ENCODE results near the gene AXIN1.

The AXIN1 gene

DNA sequence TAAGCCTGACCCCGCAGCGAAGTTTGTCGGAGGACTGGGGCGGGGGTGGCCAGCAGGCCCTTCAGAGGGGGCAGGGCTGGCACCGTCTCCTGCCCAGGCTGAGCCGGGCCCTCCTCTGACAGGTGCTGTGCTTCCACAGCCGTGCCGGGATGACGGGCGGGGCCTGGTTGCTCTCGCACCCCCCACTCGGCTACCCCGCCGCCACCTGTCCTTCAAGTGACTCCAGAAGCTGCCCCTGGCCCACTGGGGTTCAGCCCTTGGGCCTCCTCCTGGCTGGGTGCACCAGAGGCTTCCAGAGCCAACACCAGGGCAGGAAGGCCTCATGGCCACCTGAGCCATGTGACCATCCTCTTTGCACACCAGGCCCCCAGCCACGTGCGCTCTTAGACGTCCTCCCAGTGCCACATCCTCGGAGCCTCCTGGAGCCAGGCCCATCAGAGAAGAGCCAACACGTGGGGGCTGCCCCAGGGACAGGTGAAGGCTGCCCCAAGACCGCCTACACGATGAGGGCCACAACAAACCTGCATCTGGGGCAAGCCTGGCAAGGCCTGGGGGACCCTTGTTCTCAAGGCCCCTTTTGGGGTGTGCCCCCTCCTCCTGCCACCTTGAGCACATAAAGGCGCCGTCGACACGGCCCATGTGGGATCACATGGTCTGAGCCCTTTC, 62.4 kb downstream of the AXIN1 start:
- Histone ChIP-seq H3K36me3 (ENCODE audit: control insufficient read depth in 1 of 2, insufficient read depth in 2 of 2, low read length in 2 of 2) (peaks cover 5 to 57% of the 10 kb centered on the region in 2 donors), H3K27me3 (ENCODE audit: control insufficient read depth in 1 of 2, insufficient read depth in 2 of 2, low read length in 2 of 2) (no peaks in the 10 kb centered on the region), H3K4me1 (ENCODE audit: control insufficient read depth in 1 of 2, insufficient read depth in 2 of 2, low read length in 2 of 2) (no peaks in the 10 kb centered on the region), H3K9ac (ENCODE audit: low read depth in 1 of 2, low read length in 2 of 2) (no peak overlapping the region), H3K4me3 (ENCODE audit: low read depth in 1 of 2, low read length in 2 of 2) (no peak overlapping the region), H3K27ac (ENCODE audit: low read depth, low read length) (no peak overlapping the region), H3K9me3 (ENCODE audit: control insufficient read depth in 1 of 2, low read length in 2 of 2) (no peaks in the 10 kb centered on the region)

DNA sequence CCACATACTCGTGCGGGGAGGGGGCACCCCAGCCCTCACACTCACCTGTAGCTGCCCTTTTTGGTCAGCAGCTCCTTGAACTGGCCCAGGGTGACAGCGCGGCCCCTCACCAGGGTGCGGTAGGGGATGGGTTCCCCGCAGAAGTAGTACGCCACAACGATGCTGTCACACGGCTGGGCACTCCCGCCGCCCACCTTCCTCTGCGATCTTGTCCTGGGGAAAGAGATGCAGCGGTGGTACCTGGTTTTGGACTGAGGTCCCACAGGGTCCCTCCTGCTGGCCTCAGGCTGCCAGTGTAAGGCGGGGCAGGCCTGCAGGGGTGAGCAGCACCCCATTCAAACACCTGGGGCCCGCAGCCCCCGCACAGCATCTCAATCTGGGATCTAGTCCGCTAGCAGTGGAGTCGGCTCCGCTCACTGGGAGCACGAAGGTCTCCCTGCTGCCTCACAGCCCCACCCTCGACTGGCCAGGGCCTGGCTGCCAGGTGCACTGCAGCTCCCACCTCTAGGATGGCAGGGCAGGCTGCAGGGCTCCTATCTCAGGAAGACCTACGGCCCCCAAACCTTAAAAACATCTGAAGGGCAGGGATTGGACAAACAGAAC, 63.0 kb downstream of the AXIN1 start:
- Histone ChIP-seq H3K9ac (ENCODE audit: low read depth in 1 of 2, low read length in 2 of 2) (no peak overlapping the region), H3K4me1 (ENCODE audit: control insufficient read depth in 1 of 2, insufficient read depth in 2 of 2, low read length in 2 of 2) (no peaks in the 10 kb centered on the region), H3K27ac (ENCODE audit: low read depth, low read length) (no peak overlapping the region), H3K4me3 (ENCODE audit: low read depth in 1 of 2, low read length in 2 of 2) (no peak overlapping the region), H3K9me3 (ENCODE audit: control insufficient read depth in 1 of 2, low read length in 2 of 2) (no peaks in the 10 kb centered on the region), H3K27me3 (ENCODE audit: control insufficient read depth in 1 of 2, insufficient read depth in 2 of 2, low read length in 2 of 2) (no peaks in the 10 kb centered on the region), H3K36me3 (ENCODE audit: control insufficient read depth in 1 of 2, insufficient read depth in 2 of 2, low read length in 2 of 2) (peaks cover 5 to 57% of the 10 kb centered on the region in 2 donors)

DNA sequence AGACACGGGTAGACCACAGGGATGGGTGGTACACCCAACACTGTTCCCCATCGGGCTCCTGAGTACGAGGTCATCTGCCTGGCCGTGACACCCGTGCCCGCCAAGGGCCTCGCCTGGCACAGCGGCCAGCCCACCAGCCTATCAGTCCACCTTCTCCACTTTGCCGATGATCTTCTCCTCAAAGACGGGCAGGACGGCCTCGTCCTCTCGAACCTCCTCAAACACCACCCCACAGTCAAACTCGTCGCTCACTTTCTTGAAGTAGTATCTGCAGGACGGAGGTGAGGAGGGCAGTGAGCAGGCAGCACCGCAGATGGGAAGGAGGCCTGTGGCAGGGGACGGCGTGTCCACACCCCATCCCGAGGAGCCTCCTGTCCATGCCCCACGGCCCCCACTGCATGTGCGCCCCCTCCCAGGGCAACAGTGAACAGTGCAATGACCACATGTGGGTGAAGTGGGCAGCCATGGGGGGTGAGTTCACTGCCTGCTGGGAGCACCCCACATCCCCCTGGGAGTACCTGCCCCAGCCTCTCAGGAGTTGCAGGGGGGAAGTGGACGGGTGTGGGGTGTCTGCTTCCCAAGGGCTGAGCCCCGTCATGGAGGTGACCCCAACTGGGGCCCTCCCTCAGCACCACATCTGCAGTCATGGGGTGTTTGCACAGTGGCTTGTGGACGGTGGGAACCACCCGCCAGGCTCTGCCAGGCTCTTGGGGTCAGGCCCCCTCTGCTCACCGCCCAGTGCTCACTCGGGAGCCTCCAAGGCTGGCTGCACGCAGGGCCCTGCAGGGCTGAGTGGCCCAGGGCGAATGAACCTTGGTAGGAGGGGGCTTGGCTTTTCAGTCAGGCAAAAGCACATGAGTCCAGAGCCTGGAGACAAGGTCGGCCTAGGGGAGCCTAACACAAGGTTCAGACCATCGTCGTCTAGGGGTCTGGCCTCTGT, 64.3 kb downstream of the AXIN1 start:
- H3K4me1 ChIP-seq (ENCODE audit: control insufficient read depth in 1 of 2, insufficient read depth in 2 of 2, low read length in 2 of 2): no peaks in the 10 kb centered on the region
- no peaks in the 10 kb centered on the region for H3K9me3 ChIP-seq (ENCODE audit: control insufficient read depth in 1 of 2, low read length in 2 of 2)
- no peak overlapping the region for H3K27ac ChIP-seq (ENCODE audit: low read depth, low read length)
- H3K9ac ChIP-seq (ENCODE audit: low read depth in 1 of 2, low read length in 2 of 2): no peak overlapping the region
- H3K27me3 ChIP-seq (ENCODE audit: control insufficient read depth in 1 of 2, insufficient read depth in 2 of 2, low read length in 2 of 2): no peaks in the 10 kb centered on the region
- no peak overlapping the region for H3K4me3 ChIP-seq (ENCODE audit: low read depth in 1 of 2, low read length in 2 of 2)
- H3K36me3 ChIP-seq (ENCODE audit: control insufficient read depth in 1 of 2, insufficient read depth in 2 of 2, low read length in 2 of 2): peaks cover 5 to 49% of the 10 kb centered on the region in 2 donors

DNA sequence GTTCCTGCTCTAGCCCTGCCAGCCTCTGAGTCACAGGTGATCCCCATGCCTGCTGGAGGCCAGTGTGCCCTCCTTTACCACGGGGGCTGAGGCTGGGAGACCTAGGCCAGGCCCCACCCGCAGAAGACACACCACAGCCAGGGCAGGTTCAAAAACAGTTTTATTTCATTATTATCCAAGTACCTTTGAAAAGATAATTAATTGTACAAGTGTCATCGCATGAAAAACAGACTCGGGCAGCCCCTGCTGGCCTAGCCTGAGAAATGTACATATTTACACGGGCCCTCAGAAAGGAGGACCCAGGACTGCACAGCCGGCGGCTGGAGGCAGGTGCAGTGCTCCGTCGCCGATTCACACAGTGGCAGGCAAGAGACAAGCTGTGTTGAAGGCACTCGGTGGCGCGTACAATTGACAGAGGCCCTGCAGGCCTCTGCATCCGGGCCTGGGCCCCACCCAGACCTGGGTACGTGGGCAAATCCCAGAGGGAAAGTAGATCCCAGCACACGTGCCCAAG, 65.2 kb downstream of the AXIN1 start:
- no peak overlapping the region for H3K27ac ChIP-seq (ENCODE audit: low read depth, low read length)
- peaks cover 5 to 40% of the 10 kb centered on the region in 2 donors for H3K36me3 ChIP-seq (ENCODE audit: control insufficient read depth in 1 of 2, insufficient read depth in 2 of 2, low read length in 2 of 2)
- H3K9ac ChIP-seq (ENCODE audit: low read depth in 1 of 2, low read length in 2 of 2): no peak overlapping the region
- no peaks in the 10 kb centered on the region for H3K4me1 ChIP-seq (ENCODE audit: control insufficient read depth in 1 of 2, insufficient read depth in 2 of 2, low read length in 2 of 2)
- no peak overlapping the region for H3K4me3 ChIP-seq (ENCODE audit: low read depth in 1 of 2, low read length in 2 of 2)
- H3K27me3 ChIP-seq (ENCODE audit: control insufficient read depth in 1 of 2, insufficient read depth in 2 of 2, low read length in 2 of 2): no peaks in the 10 kb centered on the region
- no peaks in the 10 kb centered on the region for H3K9me3 ChIP-seq (ENCODE audit: control insufficient read depth in 1 of 2, low read length in 2 of 2)

DNA sequence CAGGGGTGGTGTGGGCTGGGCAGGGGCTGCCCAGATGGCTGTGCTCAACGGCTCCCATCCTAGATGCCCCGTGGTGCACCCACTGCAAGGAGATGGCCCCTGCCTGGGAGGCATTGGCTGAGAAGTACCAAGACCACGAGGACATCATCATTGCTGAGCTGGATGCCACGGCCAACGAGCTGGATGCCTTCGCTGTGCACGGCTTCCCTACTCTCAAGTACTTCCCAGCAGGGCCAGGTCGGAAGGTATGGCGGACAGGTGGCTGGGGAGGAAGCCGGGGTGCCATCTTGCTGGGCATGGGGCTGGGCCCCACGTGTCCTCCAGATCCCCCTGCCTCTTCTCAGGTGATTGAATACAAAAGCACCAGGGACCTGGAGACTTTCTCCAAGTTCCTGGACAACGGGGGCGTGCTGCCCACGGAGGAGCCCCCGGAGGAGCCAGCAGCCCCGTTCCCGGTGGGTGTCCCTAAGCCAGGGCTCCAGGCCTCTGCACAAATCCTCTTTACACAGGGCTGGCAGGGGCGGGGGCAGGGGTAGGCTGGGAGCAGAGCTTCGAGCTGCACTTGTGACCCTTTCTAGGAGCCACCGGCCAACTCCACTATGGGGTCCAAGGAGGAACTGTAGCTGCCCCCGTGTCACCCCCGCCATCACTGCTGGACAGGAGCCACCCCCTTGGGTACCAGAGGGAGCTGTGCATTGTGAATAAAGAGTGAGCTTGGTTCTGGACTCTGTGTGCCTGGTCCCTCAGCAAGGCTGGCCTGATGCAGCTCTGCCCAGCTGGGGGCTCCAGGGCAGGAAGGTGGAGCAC, 65.8 kb downstream of the AXIN1 start:
- H3K4me3 ChIP-seq (ENCODE audit: low read depth in 1 of 2, low read length in 2 of 2): no peak overlapping the region
- H3K9me3 ChIP-seq (ENCODE audit: control insufficient read depth in 1 of 2, low read length in 2 of 2): no peaks in the 10 kb centered on the region
- H3K9ac ChIP-seq (ENCODE audit: low read depth in 1 of 2, low read length in 2 of 2): no peak overlapping the region
- H3K4me1 ChIP-seq (ENCODE audit: control insufficient read depth in 1 of 2, insufficient read depth in 2 of 2, low read length in 2 of 2): no peaks in the 10 kb centered on the region
- no peak overlapping the region for H3K27ac ChIP-seq (ENCODE audit: low read depth, low read length)
- H3K27me3 ChIP-seq (ENCODE audit: control insufficient read depth in 1 of 2, insufficient read depth in 2 of 2, low read length in 2 of 2): peaks cover 0 to 5% of the 10 kb centered on the region in 2 donors
- peaks cover 5 to 34% of the 10 kb centered on the region in 2 donors for H3K36me3 ChIP-seq (ENCODE audit: control insufficient read depth in 1 of 2, insufficient read depth in 2 of 2, low read length in 2 of 2)

DNA sequence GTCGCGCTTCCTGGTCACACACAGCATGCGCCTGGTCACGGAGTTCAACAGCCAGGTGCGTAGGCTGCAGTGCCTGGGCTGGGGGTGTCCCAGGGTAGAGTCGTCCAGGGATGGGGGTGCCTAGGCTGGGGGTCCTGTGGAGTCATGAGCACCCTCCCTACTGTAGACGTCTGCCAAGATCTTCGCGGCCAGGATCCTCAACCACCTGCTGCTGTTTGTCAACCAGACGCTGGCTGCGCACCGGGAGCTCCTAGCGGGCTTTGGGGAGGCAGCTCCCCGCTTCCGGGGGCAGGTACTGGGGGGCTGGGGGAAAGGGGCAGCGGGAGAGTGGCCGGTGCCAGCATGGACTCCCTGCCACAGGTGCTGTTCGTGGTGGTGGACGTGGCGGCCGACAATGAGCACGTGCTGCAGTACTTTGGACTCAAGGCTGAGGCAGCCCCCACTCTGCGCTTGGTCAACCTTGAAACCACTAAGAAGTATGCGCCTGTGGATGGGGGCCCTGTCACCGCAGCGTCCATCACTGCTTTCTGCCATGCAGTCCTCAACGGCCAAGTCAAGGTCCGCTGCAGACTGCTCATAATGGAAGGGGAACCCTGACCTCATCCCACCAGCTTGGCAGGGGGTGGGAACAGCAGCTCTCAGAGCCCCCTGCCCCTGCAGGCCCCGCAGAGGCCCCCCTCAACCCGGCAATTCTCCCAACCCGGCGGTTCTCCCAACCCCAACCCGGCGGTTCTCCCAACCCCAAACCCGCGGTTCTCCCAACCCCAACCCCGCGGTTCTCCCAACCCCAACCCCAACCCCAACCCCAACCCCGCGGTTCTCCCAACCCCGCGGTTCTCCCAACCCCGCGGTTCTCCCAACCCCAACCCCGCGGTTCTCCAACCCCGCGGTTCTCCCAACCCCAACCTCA, 67.1 kb downstream of the AXIN1 start:
- no peaks in the 10 kb centered on the region for H3K9me3 ChIP-seq (ENCODE audit: control insufficient read depth in 1 of 2, low read length in 2 of 2)
- no peak overlapping the region for H3K4me3 ChIP-seq (ENCODE audit: low read depth in 1 of 2, low read length in 2 of 2)
- no peak overlapping the region for H3K27ac ChIP-seq (ENCODE audit: low read depth, low read length)
- H3K27me3 ChIP-seq (ENCODE audit: control insufficient read depth in 1 of 2, insufficient read depth in 2 of 2, low read length in 2 of 2): peaks cover 5 to 6% of the 10 kb centered on the region in 2 donors
- peaks cover 0 to 21% of the 10 kb centered on the region in 2 donors for H3K36me3 ChIP-seq (ENCODE audit: control insufficient read depth in 1 of 2, insufficient read depth in 2 of 2, low read length in 2 of 2)
- no peak overlapping the region for H3K9ac ChIP-seq (ENCODE audit: low read depth in 1 of 2, low read length in 2 of 2)
- H3K4me1 ChIP-seq (ENCODE audit: control insufficient read depth in 1 of 2, insufficient read depth in 2 of 2, low read length in 2 of 2): no peaks in the 10 kb centered on the region

DNA sequence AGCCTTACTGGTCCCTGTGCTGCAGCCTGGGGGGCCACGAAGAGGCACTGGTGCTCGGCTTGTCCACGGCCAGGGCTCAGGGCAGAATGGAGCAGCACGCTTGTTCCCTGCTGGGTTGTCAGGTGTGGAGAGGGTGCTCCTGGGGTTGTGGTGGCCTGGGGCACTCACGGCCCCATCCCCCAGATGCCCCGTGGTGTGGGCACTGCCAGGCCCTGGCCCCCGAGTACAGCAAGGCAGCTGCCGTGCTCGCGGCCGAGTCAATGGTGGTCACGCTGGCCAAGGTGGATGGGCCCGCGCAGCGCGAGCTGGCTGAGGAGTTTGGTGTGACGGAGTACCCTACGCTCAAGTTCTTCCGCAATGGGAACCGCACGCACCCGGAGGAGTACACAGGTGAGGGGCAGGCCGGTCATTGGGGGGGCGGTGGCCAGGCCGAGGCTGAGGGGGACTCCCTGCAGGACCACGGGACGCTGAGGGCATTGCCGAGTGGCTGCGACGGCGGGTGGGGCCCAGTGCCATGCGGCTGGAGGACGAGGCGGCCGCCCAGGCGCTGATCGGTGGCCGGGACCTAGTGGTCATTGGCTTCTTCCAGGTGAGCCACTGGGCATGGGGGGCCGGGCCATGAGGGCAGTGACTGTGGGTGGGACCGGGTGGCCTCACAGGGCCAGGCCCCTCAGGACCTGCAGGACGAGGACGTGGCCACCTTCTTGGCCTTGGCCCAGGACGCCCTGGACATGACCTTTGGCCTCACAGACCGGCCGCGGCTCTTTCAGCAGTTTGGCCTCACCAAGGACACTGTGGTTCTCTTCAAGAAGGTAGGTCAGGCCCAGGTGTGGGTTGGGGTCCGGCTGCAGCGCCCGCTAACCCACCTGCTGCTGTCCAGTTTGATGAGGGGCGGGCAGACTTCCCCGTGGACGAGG, 68.1 kb downstream of the AXIN1 start:
- H3K36me3 ChIP-seq (ENCODE audit: control insufficient read depth in 1 of 2, insufficient read depth in 2 of 2, low read length in 2 of 2): peaks cover 0 to 14% of the 10 kb centered on the region in 2 donors
- H3K27ac ChIP-seq (ENCODE audit: low read depth, low read length): no peak overlapping the region
- H3K9me3 ChIP-seq (ENCODE audit: control insufficient read depth in 1 of 2, low read length in 2 of 2): no peaks in the 10 kb centered on the region
- no peak overlapping the region for H3K4me3 ChIP-seq (ENCODE audit: low read depth in 1 of 2, low read length in 2 of 2)
- no peak overlapping the region for H3K9ac ChIP-seq (ENCODE audit: low read depth in 1 of 2, low read length in 2 of 2)
- peaks cover 5 to 6% of the 10 kb centered on the region in 2 donors for H3K27me3 ChIP-seq (ENCODE audit: control insufficient read depth in 1 of 2, insufficient read depth in 2 of 2, low read length in 2 of 2)
- H3K4me1 ChIP-seq (ENCODE audit: control insufficient read depth in 1 of 2, insufficient read depth in 2 of 2, low read length in 2 of 2): peaks cover 0 to 3% of the 10 kb centered on the region in 2 donors

DNA sequence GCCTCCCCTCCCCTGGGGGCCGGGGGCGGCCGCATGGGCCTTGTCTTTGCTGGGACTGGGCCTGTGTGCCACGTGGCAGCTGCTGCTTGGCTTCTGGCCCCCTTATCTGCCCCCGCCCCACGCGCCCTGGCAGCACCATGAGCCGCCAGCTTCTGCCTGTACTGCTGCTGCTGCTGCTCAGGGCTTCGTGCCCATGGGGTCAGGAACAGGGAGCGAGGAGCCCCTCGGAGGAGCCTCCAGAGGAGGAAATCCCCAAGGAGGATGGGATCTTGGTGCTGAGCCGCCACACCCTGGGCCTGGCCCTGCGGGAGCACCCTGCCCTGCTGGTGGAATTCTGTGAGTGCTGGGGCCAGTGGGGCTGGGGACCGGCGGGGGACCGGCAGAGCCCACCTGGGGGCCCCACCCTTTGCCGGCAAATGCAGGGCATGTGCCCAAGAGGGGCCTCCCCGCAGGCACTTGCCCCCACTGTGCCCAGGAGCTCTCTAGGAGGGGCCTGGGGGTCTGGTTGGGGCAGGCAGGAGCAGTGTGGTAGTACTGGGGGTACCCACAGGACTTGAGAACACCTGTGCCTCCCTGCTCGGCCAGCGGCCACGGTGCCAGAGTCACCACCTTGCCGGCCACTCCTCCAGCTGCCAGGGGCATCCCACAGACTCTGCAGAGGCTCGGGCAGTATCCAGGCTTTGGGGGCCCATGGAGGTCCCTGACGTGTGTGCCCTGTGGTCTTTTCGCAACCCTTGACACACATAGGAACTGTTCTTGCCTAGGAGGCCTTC, 69.3 kb downstream of the AXIN1 start, which contains the start of gene PDIA2:
Gene PDIA2, plus strand, starts transcription at position 132 of the 773 bp plus-strand sequence. Its CDS starts 6 bp downstream, at position 138.
- Histone ChIP-seq H3K36me3 (ENCODE audit: control insufficient read depth in 1 of 2, insufficient read depth in 2 of 2, low read length in 2 of 2) (peaks cover 0 to 8% of the 10 kb centered on the region in 2 donors), H3K27ac (ENCODE audit: low read depth, low read length) (no peak within 1 kb of the TSS), H3K4me1 (ENCODE audit: control insufficient read depth in 1 of 2, insufficient read depth in 2 of 2, low read length in 2 of 2) (peaks cover 0 to 3% of the 10 kb centered on the region in 2 donors), H3K9ac (ENCODE audit: low read depth in 1 of 2, low read length in 2 of 2) (no peak within 1 kb of the TSS), H3K27me3 (ENCODE audit: control insufficient read depth in 1 of 2, insufficient read depth in 2 of 2, low read length in 2 of 2) (peaks cover 5 to 9% of the 10 kb centered on the region in 2 donors), H3K9me3 (ENCODE audit: control insufficient read depth in 1 of 2, low read length in 2 of 2) (no peaks in the 10 kb centered on the region), H3K4me3 (ENCODE audit: low read depth in 1 of 2, low read length in 2 of 2) (no peak within 1 kb of the TSS)
